NK-92 (cell line): ENCODE data around the gene HPCAL1.

Experiments
- DNase-seq: peaks from one replicate; lab custom pipeline; 2025; ENCODE audit not compliant: unreplicated experiment; lab: John Stamatoyannopoulos, UW

HPCAL1 gene

DNA sequence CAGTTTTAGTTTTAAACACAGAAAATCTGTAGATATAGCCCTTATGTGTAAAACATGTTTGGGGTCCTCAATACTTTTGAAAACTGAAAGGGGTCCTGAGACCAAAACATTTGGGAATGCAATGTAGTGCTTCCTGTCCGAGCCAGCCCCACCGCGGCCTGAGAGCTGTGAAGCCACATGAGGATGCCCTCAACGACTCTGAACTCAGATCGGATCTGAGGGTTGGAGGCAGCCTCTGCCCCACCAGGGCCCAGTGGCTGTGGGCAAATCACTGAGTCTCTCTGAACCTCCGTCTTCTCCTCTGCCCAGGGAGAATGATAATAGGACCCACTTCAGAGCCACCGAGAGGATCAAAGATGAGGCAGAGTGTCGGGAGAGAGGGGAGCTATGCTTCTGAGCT is 33.4 kb upstream of the HPCAL1 start:
- no peak for DNase-seq

- no peak for DNase-seq
These were observed 32.7 kb upstream of the HPCAL1 start for GRCh38 chr2:10269711-10270610.

GRCh38 chr2:10271509-10271908 is 31.2 kb upstream of the HPCAL1 start:
- DNase-seq, result no peak

DNA sequence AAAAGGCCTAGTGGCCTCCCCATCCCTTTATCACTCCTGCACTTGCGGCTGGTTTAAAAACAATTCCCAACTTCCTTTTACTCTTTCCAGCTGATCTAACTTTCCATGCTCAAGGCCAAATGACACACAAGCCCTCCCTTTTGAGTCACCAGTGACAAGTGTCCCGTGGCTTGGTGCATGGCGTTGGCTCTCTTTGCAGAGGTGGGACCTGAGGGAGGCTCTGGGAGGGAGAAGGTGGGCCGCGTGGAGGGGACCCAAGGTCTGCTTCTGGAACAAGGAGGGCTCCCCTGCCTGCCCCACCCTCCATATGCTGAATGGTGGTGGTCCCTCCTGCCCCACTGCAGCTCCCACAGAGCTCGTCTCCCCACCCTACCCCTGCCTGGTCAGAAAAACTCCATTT is 30.8 kb upstream of the HPCAL1 start:
- DNase-seq, result no peak

- no peak for DNase-seq
These were observed 30.2 kb upstream of the HPCAL1 start for GRCh38 chr2:10272464-10272863.

GRCh38 chr2:10273215-10274175 is 29.2 kb upstream of the HPCAL1 start:
- no peak for DNase-seq

DNA sequence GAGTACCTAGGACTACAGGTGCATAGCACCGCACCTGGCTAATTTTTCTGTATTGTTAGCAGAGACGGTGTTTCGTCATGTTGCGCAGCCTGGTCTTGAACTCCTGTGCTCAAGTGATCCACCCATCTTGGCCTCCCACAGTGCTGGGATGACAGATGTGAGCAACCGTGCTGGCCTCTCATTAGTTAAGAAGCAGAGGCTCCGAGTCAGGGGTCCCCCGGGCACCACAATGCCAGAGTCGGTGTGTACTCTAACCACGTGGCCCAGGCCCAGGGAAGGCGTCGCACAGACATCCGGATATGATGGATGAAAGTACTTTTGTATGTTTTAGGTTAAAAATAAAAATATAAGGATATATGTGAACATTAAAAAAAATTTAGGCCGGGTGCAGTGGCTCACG is 28.3 kb upstream of the HPCAL1 start:
- no peak for DNase-seq

DNA sequence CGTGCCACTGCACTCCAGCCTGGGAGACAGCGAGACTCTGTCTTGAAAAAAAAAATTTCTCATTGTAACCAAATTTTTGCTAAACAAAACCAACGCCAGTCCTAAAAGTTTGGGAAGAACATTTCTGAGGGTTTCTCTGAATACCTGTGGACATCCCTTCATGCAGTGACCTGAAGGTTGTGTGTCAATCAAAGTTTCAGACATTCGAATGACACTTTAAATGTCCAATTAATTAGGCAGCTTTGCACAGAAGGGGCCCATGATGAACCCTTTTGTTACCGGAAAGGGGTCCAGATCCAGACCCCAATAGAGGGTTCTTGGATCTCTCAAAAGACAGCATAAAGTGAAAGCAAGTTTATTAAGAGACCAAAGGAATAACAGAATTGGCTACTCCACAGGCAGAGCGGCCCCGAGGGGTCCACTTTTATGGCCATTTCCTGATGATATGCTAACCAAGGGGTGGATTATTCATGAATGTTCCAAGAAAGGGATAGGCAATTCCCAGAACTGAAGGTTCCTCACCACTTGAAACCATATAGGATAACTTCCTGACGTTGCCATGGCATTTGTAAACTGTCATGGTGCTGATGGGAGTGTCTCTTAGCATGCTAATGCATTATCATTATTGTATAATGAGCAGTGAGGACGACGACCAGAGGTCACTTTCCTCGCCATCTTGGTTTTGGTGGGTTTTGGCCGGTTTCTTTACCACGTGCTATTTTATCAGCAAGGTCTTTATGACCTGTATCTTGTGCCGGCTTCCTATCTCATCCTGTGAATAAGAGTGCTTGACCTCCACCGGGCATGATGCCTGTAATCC is 27.5 kb upstream of the HPCAL1 start:
- no peak for DNase-seq

DNA sequence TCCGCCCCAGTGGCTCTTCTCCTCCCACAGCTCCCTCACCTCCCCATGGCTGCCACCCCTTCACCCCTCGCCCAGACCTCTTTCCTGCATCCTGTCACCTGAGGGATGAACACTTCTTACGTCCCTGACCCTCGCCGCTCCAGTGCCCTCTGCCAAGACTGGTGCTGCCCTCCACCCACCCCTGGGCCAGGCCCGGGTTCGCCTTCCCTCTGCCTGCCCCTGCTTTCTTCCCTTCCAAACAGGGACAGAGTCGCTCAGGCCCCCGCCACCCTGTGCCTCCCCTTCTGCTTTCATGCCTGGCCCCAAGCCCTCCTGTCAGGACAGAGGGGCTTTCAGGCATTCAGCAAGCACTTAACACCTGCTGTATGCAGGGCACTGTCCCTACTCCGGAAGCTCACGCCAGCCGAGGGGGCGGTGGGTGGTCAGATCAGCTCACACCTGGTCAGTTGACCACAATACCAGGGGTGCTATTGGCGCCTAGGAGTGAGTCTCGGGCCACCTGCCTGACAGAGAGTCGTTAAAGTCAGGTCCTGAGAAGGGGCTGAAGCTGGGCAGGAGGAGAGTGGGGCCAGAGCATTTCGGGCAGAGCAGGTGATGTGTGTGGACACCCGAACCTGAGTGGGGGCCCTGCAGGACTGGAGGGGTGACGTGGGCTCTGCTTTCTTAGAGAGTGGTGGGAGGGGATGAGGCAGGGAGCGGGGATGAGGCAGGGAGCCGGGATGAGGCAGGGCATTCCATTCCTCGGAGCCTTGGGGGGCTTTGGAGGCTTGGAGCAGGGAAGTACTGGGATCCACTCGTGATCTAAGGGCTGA is 26.0 kb upstream of the HPCAL1 start:
- DNase-seq, result no peak

DNA sequence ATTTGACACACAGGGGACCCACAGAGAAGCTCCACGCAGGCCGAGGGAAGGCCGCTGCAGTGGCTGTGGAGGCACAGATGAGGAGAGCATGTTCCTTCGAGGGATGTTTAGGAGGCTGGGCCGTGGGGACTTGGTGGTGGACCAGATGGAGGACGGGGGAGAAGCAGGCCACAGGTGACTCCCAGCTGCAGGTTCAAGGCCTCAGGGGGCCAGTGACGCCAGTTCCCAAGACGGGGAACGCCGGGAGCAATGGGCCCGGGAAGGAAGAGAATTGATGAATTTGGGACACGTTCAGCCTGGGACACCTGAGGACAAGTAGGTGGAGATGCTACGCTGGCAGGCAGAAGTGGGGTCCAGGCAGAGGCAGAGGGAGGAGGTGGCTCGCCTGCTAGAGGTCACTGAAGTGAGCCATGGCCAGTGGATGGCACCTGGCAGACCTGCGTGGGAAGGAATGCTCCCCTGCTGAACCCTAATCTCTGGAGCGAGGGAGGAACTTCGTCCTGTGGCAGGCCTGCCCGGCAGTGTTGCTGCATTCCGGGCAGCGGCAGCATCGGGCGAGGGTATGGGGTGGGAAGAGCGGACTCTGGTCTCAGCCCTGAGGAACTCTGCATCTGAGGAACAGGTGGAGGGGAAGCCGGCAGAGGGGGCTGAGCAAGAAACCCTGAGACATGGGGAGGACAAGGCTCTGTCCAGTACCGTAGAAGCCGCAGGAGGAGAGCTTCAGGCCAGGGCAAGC is 25.2 kb upstream of the HPCAL1 start:
- no peak for DNase-seq

- no peak for DNase-seq
These were observed 24.5 kb upstream of the HPCAL1 start for GRCh38 chr2:10278029-10278762.

GRCh38 chr2:10278763-10279471 is 23.8 kb upstream of the HPCAL1 start:
- DNase-seq, result no peak

GRCh38 chr2:10279472-10279870 is 23.2 kb upstream of the HPCAL1 start:
- no peak for DNase-seq

DNA sequence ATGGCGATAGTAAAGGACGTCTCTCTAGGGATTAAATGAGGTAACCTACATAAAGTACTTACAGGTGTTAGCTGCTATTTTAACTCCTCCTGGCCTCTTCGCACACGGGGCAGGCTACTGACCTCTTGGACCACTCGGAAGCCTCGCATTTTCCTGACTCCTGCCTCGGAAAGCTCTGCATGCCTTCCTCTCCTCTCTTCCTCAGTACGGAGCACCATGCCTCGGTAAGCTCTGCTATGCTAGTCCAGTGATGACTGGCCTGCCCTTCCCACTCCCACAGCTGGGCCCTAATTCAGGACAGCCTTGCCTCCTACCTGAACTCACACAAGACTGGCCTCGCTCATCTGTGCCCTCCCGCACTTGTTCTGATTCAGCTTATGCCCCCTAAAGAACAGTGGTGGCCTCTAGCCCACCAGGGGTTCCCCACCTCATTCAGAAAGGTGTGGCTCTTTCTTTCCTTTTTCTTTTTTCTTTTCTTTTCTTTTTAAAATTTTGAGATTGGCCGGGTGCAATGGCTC is 22.7 kb upstream of the HPCAL1 start:
- DNase-seq, result no peak

- DNase-seq, result no peak
These were observed 20.8 kb upstream of the HPCAL1 start for GRCh38 chr2:10281891-10282290.

- DNase-seq, result no peak
These were observed 20.0 kb upstream of the HPCAL1 start for GRCh38 chr2:10282611-10283105.

DNA sequence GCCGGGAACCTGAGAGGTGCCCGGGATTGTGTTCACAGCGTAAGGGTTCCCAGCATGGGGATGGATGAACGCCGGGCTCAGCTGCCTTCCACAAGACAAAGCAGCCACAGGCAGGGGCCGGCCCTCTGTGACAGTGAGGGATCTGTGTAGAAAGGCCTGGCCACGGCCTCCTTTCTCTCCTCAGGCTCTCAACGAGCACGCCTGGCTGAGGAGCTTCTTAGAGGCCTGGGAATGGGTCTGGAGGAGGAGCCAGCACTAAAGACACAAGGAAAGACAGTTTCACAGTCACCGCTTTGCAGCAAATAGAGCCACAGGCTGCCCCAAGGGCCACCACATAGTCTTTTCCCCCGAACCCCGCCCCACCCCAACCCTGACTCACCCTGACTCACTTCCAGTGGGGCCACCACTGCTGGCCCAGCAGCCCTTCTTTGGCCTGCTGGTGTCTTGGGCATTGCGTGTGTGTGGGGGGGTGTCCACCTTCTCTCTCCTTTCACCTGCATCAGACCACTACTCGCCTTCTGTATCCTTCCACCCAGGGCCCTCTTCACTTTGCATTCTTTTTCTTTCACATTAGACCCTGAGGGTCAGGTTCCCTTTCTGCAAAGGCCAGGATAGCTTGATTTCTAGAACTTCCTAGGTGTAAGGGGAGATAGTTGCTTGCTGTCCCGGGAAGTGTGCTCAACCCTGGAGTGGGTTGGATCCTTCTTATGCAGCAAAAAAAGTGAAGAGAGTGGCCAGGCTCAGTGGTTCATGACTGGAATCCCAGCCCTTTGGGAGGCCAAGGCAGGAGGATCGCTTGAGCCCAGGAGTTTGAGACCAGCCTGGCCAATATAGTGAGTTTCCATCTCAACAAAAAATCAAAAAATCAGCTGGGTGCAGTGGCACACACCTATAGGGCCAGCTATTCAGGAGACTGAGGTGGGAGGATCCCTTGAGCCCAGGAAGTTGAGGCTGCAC is 19.3 kb upstream of the HPCAL1 start:
- no peak for DNase-seq
